IMR-90 (cell line): ENCODE measurements around the gene FARS2. TPM values are rescaled to one million over a fixed set of nuclear protein-coding genes. Genes with fewer than 3 reads are reported as not detected.

Experiments used
- ATAC-seq: fragments of 200-7000 bp; cut with Tn5 transposase; 2 replicates; pipeline ENCODE4 v1.9.1; 2020; ENCODE audit warnings: low read depth, mild to moderate bottlenecking, moderate library complexity
- BruUV-seq: library from RNA; stranded (reverse); fragments of 400-500 nt; replicated peaks from 2 replicates; lab custom pipeline; 2021; lab: Mats Ljungman, UMichigan
- CTCF ChIA-PET: fragments of 300-600 bp; formaldehyde crosslinking; extraction: SDS; loops from one replicate; lab custom pipeline; 2021; ENCODE audit warnings: antibody characterized with exemption; lab: Yijun Ruan, JAX
- POLR2A ChIA-PET: fragments of 300-600 bp; sonication (Branson Sonifier 250); formaldehyde crosslinking; loops from one replicate; lab custom pipeline; 2022; ENCODE audit warnings: antibody characterized with exemption; ENCODE audit not compliant: unreplicated experiment; lab: Charles Lee
- DNase-seq: peaks from one replicate; pipeline ENCODE4 v3.0.0; 2013
- H2AFZ ChIP-seq: replicated peaks from 2 replicates; pipeline ENCODE3; 2013; ENCODE audit warnings: low read length, mild to moderate bottlenecking; ENCODE audit not compliant: poor library complexity
- H2AK5ac ChIP-seq: 2 replicates; pipeline ENCODE4 v1.6.1; 2013; ENCODE audit warnings: low read depth, low read length, inconsistent platforms
- H2AK9ac ChIP-seq: replicated peaks from 2 replicates; pipeline ENCODE3; 2013; ENCODE audit warnings: mild to moderate bottlenecking, low read depth, low read length, moderate library complexity; ENCODE audit not compliant: poor library complexity
- H2BK120ac ChIP-seq: 2 replicates; pipeline ENCODE4 v1.6.1; 2013; ENCODE audit warnings: low read depth, low read length, inconsistent platforms
- H2BK15ac ChIP-seq: 3 replicates; pipeline ENCODE4 v1.6.1; 2013; ENCODE audit warnings: low read depth, low read length, inconsistent platforms
- H2BK20ac ChIP-seq: 2 replicates; pipeline ENCODE4 v1.6.1; 2013; ENCODE audit warnings: low read depth, mild to moderate bottlenecking, inconsistent platforms, low read length, moderate library complexity
- H2BK5ac ChIP-seq: 2 replicates; pipeline ENCODE4 v1.6.1; 2013; ENCODE audit warnings: mild to moderate bottlenecking, low read depth, low read length, inconsistent platforms; ENCODE audit not compliant: poor library complexity, severe bottlenecking
- H3K14ac ChIP-seq: replicated peaks from 2 replicates; pipeline ENCODE4 v1.6.1; 2013; ENCODE audit warnings: low read depth, low read length, inconsistent platforms
- H3K18ac ChIP-seq: 2 replicates; pipeline ENCODE4 v1.6.1; 2013; ENCODE audit warnings: low read depth, low read length, control low read depth
- H3K23ac ChIP-seq: 2 replicates; pipeline ENCODE4 v1.6.1; 2013; ENCODE audit warnings: low read depth, low read length, inconsistent platforms
- H3K27ac ChIP-seq: 2 replicates; pipeline ENCODE4 v1.5.1; 2013; ENCODE audit warnings: mild to moderate bottlenecking, control low read depth, low read length; ENCODE audit not compliant: insufficient read depth
- H3K27me3 ChIP-seq: 2 replicates; pipeline ENCODE4 v1.6.1; 2013; ENCODE audit warnings: low read length; ENCODE audit not compliant: control insufficient read depth, insufficient read depth
- H3K36me3 ChIP-seq: 2 replicates; pipeline ENCODE4 v1.6.1; 2013; ENCODE audit warnings: low read length, mixed read lengths; ENCODE audit not compliant: control insufficient read depth, insufficient read depth
- H3K4ac ChIP-seq: 2 replicates; pipeline ENCODE4 v1.6.1; 2013; ENCODE audit warnings: low read depth, low read length, inconsistent platforms
- H3K4me1 ChIP-seq: 2 replicates; pipeline ENCODE4 v1.6.1; 2013; ENCODE audit warnings: low read length, mixed read lengths; ENCODE audit not compliant: control insufficient read depth, insufficient read depth
- H3K4me2 ChIP-seq: 2 replicates; pipeline ENCODE4 v1.6.1; 2013; ENCODE audit warnings: low read depth, mild to moderate bottlenecking, control low read depth, low read length, moderate library complexity
- H3K4me3 ChIP-seq: 2 replicates; pipeline ENCODE4 v1.5.1; 2013; ENCODE audit warnings: low read depth, mild to moderate bottlenecking, control low read depth, low read length, moderate library complexity; ENCODE audit not compliant: insufficient read depth
- H3K56ac ChIP-seq: 2 replicates; pipeline ENCODE4 v1.6.1; 2013; ENCODE audit warnings: low read length, inconsistent platforms; ENCODE audit not compliant: insufficient read depth; ENCODE audit errors: extremely low read depth
- H3K79me1 ChIP-seq, 2 experiments: 2 replicates each; pipeline ENCODE4 v1.6.1; 2013; ENCODE audit warnings: low read length in 2 of 2, inconsistent platforms in 1 of 2, low read depth in 1 of 2
- H3K9ac ChIP-seq: 2 replicates; pipeline ENCODE4 v1.6.1; 2013; ENCODE audit warnings: low read depth, low read length, control low read depth
- H3K9me1 ChIP-seq: 2 replicates; pipeline ENCODE4 v1.6.1; 2013; ENCODE audit warnings: low read length, inconsistent platforms; ENCODE audit not compliant: insufficient read depth
- H3K9me3 ChIP-seq: 2 replicates; pipeline ENCODE4 v1.6.1; 2013; ENCODE audit warnings: low read length; ENCODE audit not compliant: control insufficient read depth, insufficient read depth
- H4K20me1 ChIP-seq: 2 replicates; pipeline ENCODE4 v1.6.1; 2013; ENCODE audit warnings: low read length, inconsistent platforms; ENCODE audit not compliant: insufficient read depth
- H4K5ac ChIP-seq: 2 replicates; pipeline ENCODE4 v1.6.1; 2013; ENCODE audit warnings: mild to moderate bottlenecking, low read depth, low read length, control low read depth
- H4K8ac ChIP-seq, 2 experiments: 2 replicates each; pipeline ENCODE4 v1.6.1; 2013; ENCODE audit warnings: low read depth in 2 of 2, low read length in 2 of 2, control low read depth in 1 of 2, inconsistent platforms in 1 of 2
- H4K91ac ChIP-seq: 2 replicates; pipeline ENCODE4 v1.6.1; 2013; ENCODE audit warnings: low read depth, low read length, inconsistent platforms; ENCODE audit not compliant: insufficient read depth
- BHLHE40 ChIP-seq: fragments of 150-350 bp; IDR thresholded peaks from 2 replicates; pipeline ENCODE4 v1.6.1; 2016; ENCODE audit warnings: mild to moderate bottlenecking, low read depth, low read length
- CEBPB ChIP-seq: IDR thresholded peaks from 2 replicates; pipeline ENCODE4 v1.6.1; 2012; ENCODE audit warnings: low read depth, low read length, improper control_type of control experiment
- CHD1 ChIP-seq: IDR thresholded peaks from 2 replicates; pipeline ENCODE4 v1.6.1; 2012; ENCODE audit warnings: low read depth, low read length, improper control_type of control experiment
- CTCF ChIP-seq: conservative IDR thresholded peaks from 2 replicates; pipeline ENCODE4 v1.5.1; 2012; ENCODE audit warnings: mild to moderate bottlenecking, low read depth, low read length, improper control_type of control experiment
- FOS ChIP-seq: fragments of 150-350 bp; IDR thresholded peaks from 2 replicates; pipeline ENCODE4 v1.6.1; 2016; ENCODE audit warnings: low read depth, low read length
- MAFK ChIP-seq: IDR thresholded peaks from 2 replicates; pipeline ENCODE4 v1.6.1; 2012; ENCODE audit warnings: low read depth, low read length, improper control_type of control experiment
- MAZ ChIP-seq: IDR thresholded peaks from 2 replicates; pipeline ENCODE4 v1.6.1; 2012; ENCODE audit warnings: low read depth, mild to moderate bottlenecking, low read length, improper control_type of control experiment, moderate library complexity, borderline replicate concordance
- NFE2L2 ChIP-seq: fragments of 150-350 bp; IDR thresholded peaks from 2 replicates; pipeline ENCODE4 v1.6.1; 2016; ENCODE audit warnings: low read depth, mild to moderate bottlenecking, low read length
- RAD21 ChIP-seq: IDR thresholded peaks from 2 replicates; pipeline ENCODE4 v1.6.1; 2012; ENCODE audit warnings: low read length, improper control_type of control experiment
- RCOR1 ChIP-seq: IDR thresholded peaks from 2 replicates; pipeline ENCODE4 v1.6.1; 2012; ENCODE audit warnings: mild to moderate bottlenecking, low read length, improper control_type of control experiment; ENCODE audit not compliant: insufficient replicate concordance
- USF2 ChIP-seq: fragments of 150-350 bp; IDR thresholded peaks from 2 replicates; pipeline ENCODE4 v1.6.1; 2017; ENCODE audit warnings: mild to moderate bottlenecking, antibody characterized with exemption, low read length, low read depth
- WGBS, 2 experiments: methylation state at CpG; one replicate each; pipeline versions ENCODE4 v1.1.5 to v1.1.7; 2013; ENCODE audit warnings: missing lambda C conversion rate in 2 of 2; ENCODE audit not compliant: insufficient read length in 1 of 2; ENCODE audit errors: extremely low coverage in 2 of 2; 5-methylcytosine and 5-hydroxymethylcytosine counted together
- dilution Hi-C: fragments of 300-500 bp; cut with HindIII; formaldehyde crosslinking; loops from one replicate; pipeline ENCODE4 v1.14.3; 2018; ENCODE audit warnings: low sequenced_read_pairs; ENCODE audit not compliant: unreplicated experiment
- in situ Hi-C: fragments of 300-500 bp; cut with MboI; formaldehyde crosslinking; loops from 3 replicates; pipeline ENCODE4 v1.14.3; 2019; ENCODE audit warnings: low sequenced_read_pairs, inconsistent platforms, mixed read lengths
- intact Hi-C: fragments of 100-400 bp; cut with micrococcal nuclease; formaldehyde crosslinking; loops from 2 replicates; pipeline ENCODE4 v1.10.0; 2022
- polyA plus RNA-seq, 3 experiments: library from polyadenylated mRNA; depleted of rRNA; stranded (reverse); fragments of >200 nt; gene quantifications; 2 replicates each; pipeline ENCODE4 v1.2.3, GENCODE V29; 2012; ENCODE audit warnings: low replicate concordance in 1 of 3
- total RNA-seq: library from RNA; depleted of rRNA; stranded (reverse); fragments of >200 nt; gene quantifications from 2 replicates; pipeline ENCODE4 v1.2.3, GENCODE V29; 2012

FARS2 gene
- total and polyA plus RNA-seq, 2 of the 4 experiments (the other 2 are of a cell fraction): 12.1 to 28.9 TPM

- no peak for TF ChIP-seq FOS
Measured at GRCh38 chr6:5471637-5472398, 210.5 kb downstream of the FARS2 start (continued).

GRCh38 chr6:5472571-5472970 is 211.3 kb downstream of the FARS2 start:
- Histone ChIP-seq H2BK20ac (no peak overlapping the region), H2AFZ (no peak overlapping the region), H4K91ac (no peak overlapping the region), H3K27me3 (no peaks in the 10 kb centered on the region), H3K4me1 (no peaks in the 10 kb centered on the region; the same call in 1 of the 2 replicates), H3K14ac (no peak overlapping the region), H4K8ac (no peak overlapping the region), H2BK15ac (no peak overlapping the region), H3K4me3 (no peak overlapping the region), H3K27ac (no peak overlapping the region), H3K56ac (no peak overlapping the region), H3K4me2 (no peak overlapping the region), H3K36me3 (no peaks in the 10 kb centered on the region), H2BK5ac (no peak overlapping the region), H4K20me1 (no peaks in the 10 kb centered on the region), H3K23ac (no peak overlapping the region), H3K79me1 (no peaks in the 10 kb centered on the region), H3K18ac (no peak overlapping the region), H2AK9ac (no peak overlapping the region), H2BK120ac (no peak overlapping the region), H3K4ac (no peak overlapping the region), H2AK5ac (no peak overlapping the region), H4K5ac (no peak overlapping the region), H3K9me1 (0 out of 2 replicates have a peak, but pooled peaks cover 2% of the 10 kb centered on the region), H3K9me3 (no peaks in the 10 kb centered on the region), H3K9ac (no peak overlapping the region)
- DNase-seq (no peak), ATAC-seq (no peak)
- in situ Hi-C loops: loop anchor here (25.0 kb wide), 1 partner anchor 515 kb away; no protein-coding TSS in a partner anchor
- intact Hi-C loops: loop anchor here (5.0 to 10.0 kb wide), 2 partner anchors 420 to 842 kb away; no protein-coding TSS in a partner anchor
- no CpG with 5 or more reads among the region's 2 CpGs for WGBS, 2 experiments
- ChIA-PET CTCF (no interaction called here), POLR2A (no interaction called here)
- dilution Hi-C loops: no loop called here
- no TSS peak for BruUV-seq
- TF ChIP-seq BHLHE40: no peak
- no peak for TF ChIP-seq CHD1
- no peak for TF ChIP-seq FOS
- no peak for TF ChIP-seq NFE2L2
- no peak for TF ChIP-seq MAZ
- no peak for TF ChIP-seq USF2
- TF ChIP-seq RAD21: no peak
- TF ChIP-seq CTCF: no peak
- TF ChIP-seq MAFK: no peak
- TF ChIP-seq CEBPB: no peak
- TF ChIP-seq RCOR1: no peak
